OCI-LY1 (cell line): ENCODE measurements around the gene ACACA.

ENCODE experiments used
- EZH2 ChIP-seq: fragments of 200-600 bp; sonication (generic), shearing (Covaris generic); IDR thresholded peaks from 2 replicates; pipeline ENCODE4 v1.8.0; 2017; ENCODE audit warnings: borderline replicate concordance, mixed run types, mild to moderate bottlenecking, antibody characterized with exemption, low read length, moderate library complexity, mixed read lengths
- TF ChIP-seq, protein P1 (sequence below): fragments of 200-600 bp; sonication (generic), shearing (Covaris generic); IDR thresholded peaks from 2 replicates; pipeline ENCODE4 v1.5.1; 2017; ENCODE audit warnings: mild to moderate bottlenecking, antibody characterized with exemption, low read length, moderate library complexity, mixed read lengths

DNA sequence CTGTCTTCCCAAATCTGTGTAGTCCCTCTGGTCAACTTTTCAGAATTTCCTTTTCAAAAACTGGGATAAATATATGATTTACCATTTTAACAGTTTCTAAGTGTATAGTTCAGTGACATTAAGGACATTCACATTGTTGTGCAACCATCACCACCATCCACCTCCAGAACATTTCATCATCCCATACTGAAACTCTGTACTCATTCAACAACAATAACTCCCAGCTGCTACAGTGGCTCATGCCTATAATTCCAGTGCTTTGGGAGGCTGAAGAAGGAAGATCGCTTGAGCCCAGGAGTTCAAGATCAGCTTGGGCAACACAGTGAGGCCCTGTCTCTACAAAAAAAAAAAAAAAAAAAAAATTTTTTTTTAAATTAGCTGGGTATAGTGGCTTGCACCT lies 326.9 kb downstream of the ACACA start:
- TF ChIP-seq, protein P1, sequence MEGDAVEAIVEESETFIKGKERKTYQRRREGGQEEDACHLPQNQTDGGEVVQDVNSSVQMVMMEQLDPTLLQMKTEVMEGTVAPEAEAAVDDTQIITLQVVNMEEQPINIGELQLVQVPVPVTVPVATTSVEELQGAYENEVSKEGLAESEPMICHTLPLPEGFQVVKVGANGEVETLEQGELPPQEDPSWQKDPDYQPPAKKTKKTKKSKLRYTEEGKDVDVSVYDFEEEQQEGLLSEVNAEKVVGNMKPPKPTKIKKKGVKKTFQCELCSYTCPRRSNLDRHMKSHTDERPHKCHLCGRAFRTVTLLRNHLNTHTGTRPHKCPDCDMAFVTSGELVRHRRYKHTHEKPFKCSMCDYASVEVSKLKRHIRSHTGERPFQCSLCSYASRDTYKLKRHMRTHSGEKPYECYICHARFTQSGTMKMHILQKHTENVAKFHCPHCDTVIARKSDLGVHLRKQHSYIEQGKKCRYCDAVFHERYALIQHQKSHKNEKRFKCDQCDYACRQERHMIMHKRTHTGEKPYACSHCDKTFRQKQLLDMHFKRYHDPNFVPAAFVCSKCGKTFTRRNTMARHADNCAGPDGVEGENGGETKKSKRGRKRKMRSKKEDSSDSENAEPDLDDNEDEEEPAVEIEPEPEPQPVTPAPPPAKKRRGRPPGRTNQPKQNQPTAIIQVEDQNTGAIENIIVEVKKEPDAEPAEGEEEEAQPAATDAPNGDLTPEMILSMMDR, result no peak
- no peak for TF ChIP-seq EZH2
